Measurements from ENCODE around the gene ACTL9.
"Not testable (repeated sequence)": the region's sequence is repeated elsewhere in the genome, so short reads cannot be mapped to it uniquely, and the experiment has no call there.

The ACTL9 gene

GRCh38 chr19:8698433-8699063 lies at the start of gene ACTL9:
Gene ACTL9, minus strand, starts transcription at chr19:8698795. Its CDS starts 94 bp downstream, at chr19:8698701.
- no peak for DNase-seq (ENCODE audit: low spot score)

- DNase-seq (ENCODE audit: low spot score), result not testable (repeated sequence)
Measured at GRCh38 chr19:8739291-8740065, 40.9 kb upstream of the ACTL9 start.

GRCh38 chr19:8738377-8738776 lies 39.8 kb upstream of the ACTL9 start:
- DNase-seq (ENCODE audit: low spot score), result no peak

- DNase-seq (ENCODE audit: low spot score), result no peak
Measured at GRCh38 chr19:8731428-8732169, 33.0 kb upstream of the ACTL9 start.

- DNase-seq (ENCODE audit: low spot score), result no peak
Measured at GRCh38 chr19:8724276-8724675, 25.7 kb upstream of the ACTL9 start.

GRCh38 chr19:8722032-8722431 lies 23.4 kb upstream of the ACTL9 start:
- no peak for DNase-seq (ENCODE audit: low spot score)

- no peak for DNase-seq (ENCODE audit: low spot score)
Measured at GRCh38 chr19:8721334-8721733, 22.7 kb upstream of the ACTL9 start, which contains the start of gene OR2Z1. Gene OR2Z1, plus strand, starts transcription at chr19:8721634. Its CDS starts 9,395 bp downstream, at chr19:8731029.

- not testable (repeated sequence) for DNase-seq (ENCODE audit: low spot score)
Measured at GRCh38 chr19:8710337-8710736, 11.7 kb upstream of the ACTL9 start.

GRCh38 chr19:8705742-8706141 lies 7.1 kb upstream of the ACTL9 start:
- DNase-seq (ENCODE audit: low spot score), result no peak

- DNase-seq (ENCODE audit: low spot score), result not testable (repeated sequence)
Measured at GRCh38 chr19:8705304-8705703, 6.7 kb upstream of the ACTL9 start.

- DNase-seq (ENCODE audit: low spot score), result no peak
Measured at GRCh38 chr19:8703223-8703622, 4.6 kb upstream of the ACTL9 start.

GRCh38 chr19:8702350-8702749 lies 3.8 kb upstream of the ACTL9 start:
- DNase-seq (ENCODE audit: low spot score), result no peak

- DNase-seq (ENCODE audit: low spot score), result no peak
Measured at GRCh38 chr19:8700956-8701355, 2.4 kb upstream of the ACTL9 start.

GRCh38 chr19:8699908-8700307 lies 1.3 kb upstream of the ACTL9 start:
- no peak for DNase-seq (ENCODE audit: low spot score)

- DNase-seq (ENCODE audit: low spot score), result no peak
Measured at GRCh38 chr19:8697671-8698432, 743 bp downstream of the ACTL9 start.

GRCh38 chr19:8696993-8697392 lies 1.6 kb downstream of the ACTL9 start:
- DNase-seq (ENCODE audit: low spot score), result no peak

GRCh38 chr19:8695911-8696310 lies 2.7 kb downstream of the ACTL9 start:
- no peak for DNase-seq (ENCODE audit: low spot score)

GRCh38 chr19:8695501-8695900 lies 3.1 kb downstream of the ACTL9 start:
- DNase-seq (ENCODE audit: low spot score), result no peak

- DNase-seq (ENCODE audit: low spot score), result no peak
Measured at GRCh38 chr19:8690753-8691539, 7.6 kb downstream of the ACTL9 start.

GRCh38 chr19:8688930-8689329 lies 9.7 kb downstream of the ACTL9 start:
- no peak for DNase-seq (ENCODE audit: low spot score)

- DNase-seq (ENCODE audit: low spot score), result no peak
Measured at GRCh38 chr19:8686549-8686948, 12.0 kb downstream of the ACTL9 start.
